Erythroblast (primary cell): Measurements from ENCODE around the gene HNRNPK.

Source experiments
- GATA1 ChIP-seq: IDR thresholded peaks from 2 replicates; pipeline ENCODE4 v1.6.1; 2011; ENCODE audit warnings: low read depth, mild to moderate bottlenecking, control low read depth, low read length, moderate library complexity
- POLR2A ChIP-seq: IDR thresholded peaks from 2 replicates; pipeline ENCODE4 v1.6.1; 2011; ENCODE audit warnings: mild to moderate bottlenecking, low read length

DNA sequence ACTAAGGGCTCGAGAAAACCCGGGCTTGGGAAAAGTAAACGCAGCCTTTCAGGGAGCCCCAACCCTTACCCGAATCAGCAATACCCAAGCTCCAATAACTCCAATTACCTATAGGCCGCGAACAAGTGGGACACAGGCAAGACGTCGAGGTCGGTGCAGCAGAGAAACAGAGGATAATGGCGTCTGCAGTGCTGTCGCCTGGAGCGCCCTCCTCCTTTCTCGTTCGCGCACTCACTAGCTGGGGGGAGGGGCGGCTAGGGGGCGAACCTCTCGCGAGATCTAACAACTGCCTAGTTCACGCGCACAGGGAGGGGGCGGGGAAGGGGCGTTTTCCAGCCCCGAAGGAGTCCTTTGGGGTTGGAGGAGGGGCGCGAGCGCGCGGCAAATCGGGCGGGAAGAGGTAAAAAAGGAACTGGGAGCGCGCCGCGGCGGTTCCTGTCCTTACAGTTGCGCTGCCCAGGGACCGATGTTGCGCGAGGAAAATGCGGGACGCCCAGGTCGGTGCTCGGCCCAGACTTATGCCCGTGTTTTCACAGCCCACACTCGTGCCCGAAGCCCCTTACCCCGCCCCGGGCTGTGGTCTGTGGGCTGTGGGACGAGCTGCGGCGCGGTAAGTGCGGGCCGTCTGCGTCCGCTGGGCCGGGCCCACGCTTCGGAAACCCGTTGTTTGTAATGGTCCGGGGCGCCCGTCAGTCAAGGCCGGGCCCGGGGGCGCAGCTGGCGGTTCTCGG, 545 bp upstream of the HNRNPK start, which contains the start of gene RMI1:
- peak; percentile 99 for TF ChIP-seq POLR2A
- no peak for TF ChIP-seq GATA1
